Liver (tissue), 9 donors: ENCODE measurements around the gene DPM3. TPM values are rescaled to one million over a fixed set of nuclear protein-coding genes. Genes with fewer than 3 reads are reported as not detected.
A peak's percentile ranks its signal among the peaks of the same experiment; 100 is the strongest.

Experiments used
- DNase-seq: peaks from one replicate; pipeline ENCODE4 v3.0.0-alpha.2; 2017; ENCODE audit warnings: low spot score
- H3K27ac ChIP-seq, 2 donors: one replicate each; pipeline ENCODE4 v1.7.0; 2013; ENCODE audit warnings: inconsistent platforms in 2 of 2, low read length in 2 of 2, control low read depth in 1 of 2, low read depth in 1 of 2, mild to moderate bottlenecking in 1 of 2
- H3K27me3 ChIP-seq, 4 donors: one replicate each; pipeline versions ENCODE4 v1.6.1 to v1.7.0; 2013; ENCODE audit warnings: low read length in 3 of 4, inconsistent platforms in 1 of 4, mild to moderate bottlenecking in 1 of 4, moderate library complexity in 1 of 4; ENCODE audit not compliant: control insufficient read depth in 4 of 4, insufficient read depth in 4 of 4
- H3K36me3 ChIP-seq, 4 donors: one replicate each; pipeline versions ENCODE4 v1.6.1 to v1.7.0; 2013; ENCODE audit warnings: low read length in 3 of 4, mild to moderate bottlenecking in 3 of 4, low read depth in 1 of 4, moderate library complexity in 1 of 4; ENCODE audit not compliant: control insufficient read depth in 4 of 4, insufficient read depth in 3 of 4
- H3K4me1 ChIP-seq, 4 donors: one replicate each; pipeline versions ENCODE4 v1.6.1 to v1.7.0; 2013; ENCODE audit warnings: low read length in 3 of 4, mild to moderate bottlenecking in 3 of 4, moderate library complexity in 1 of 4; ENCODE audit not compliant: control insufficient read depth in 4 of 4, insufficient read depth in 4 of 4
- H3K4me3 ChIP-seq, 3 donors: one replicate each; pipeline versions ENCODE4 v1.6.1 to v1.7.0; 2013; ENCODE audit warnings: low read length in 3 of 3, control low read depth in 1 of 3, low read depth in 1 of 3, mild to moderate bottlenecking in 1 of 3
- H3K9ac ChIP-seq, 2 donors: one replicate each; pipeline ENCODE4 v1.7.0; 2013; ENCODE audit warnings: low read length in 2 of 2, mild to moderate bottlenecking in 2 of 2, moderate library complexity in 2 of 2, control low read depth in 1 of 2, low read depth in 1 of 2
- H3K9me3 ChIP-seq, 4 donors: one replicate each; pipeline versions ENCODE4 v1.6.1 to v1.7.0; 2013; ENCODE audit warnings: low read length in 3 of 4; ENCODE audit not compliant: control insufficient read depth in 4 of 4
- ATF3 ChIP-seq: IDR thresholded peaks from 2 replicates; pipeline ENCODE4 v1.6.1; 2016; ENCODE audit warnings: antibody characterized with exemption
- CTCF ChIP-seq: fragments of 150-350 bp; IDR thresholded peaks from 2 replicates; pipeline ENCODE4 v1.5.1; 2017; ENCODE audit warnings: improper control_type of control experiment, low read depth, low read length; ENCODE audit not compliant: missing input control
- EGR1 ChIP-seq, 2 donors: IDR thresholded peaks; 2 replicates each; pipeline ENCODE4 v1.6.1; 2016 to 2018; ENCODE audit warnings: antibody characterized with exemption in 2 of 2, low read depth in 2 of 2
- FOXA1 ChIP-seq: IDR thresholded peaks from 2 replicates; pipeline ENCODE4 v1.6.1; 2016; ENCODE audit warnings: antibody characterized with exemption
- FOXA2 ChIP-seq: IDR thresholded peaks from 2 replicates; pipeline ENCODE4 v1.6.1; 2016; ENCODE audit warnings: antibody characterized with exemption
- GABPA ChIP-seq, 2 donors: IDR thresholded peaks in 1 of 2; conservative IDR thresholded peaks in 1 of 2; 2 replicates each; pipeline ENCODE4 v1.6.1; 2016; ENCODE audit warnings: antibody characterized with exemption in 2 of 2, mild to moderate bottlenecking in 1 of 2, moderate library complexity in 1 of 2
- HNF4A ChIP-seq, 2 donors: conservative IDR thresholded peaks; 2 replicates each; pipeline ENCODE4 v1.6.1; 2016; ENCODE audit warnings: antibody characterized with exemption in 2 of 2, mild to moderate bottlenecking in 2 of 2
- HNF4G ChIP-seq: IDR thresholded peaks from 2 replicates; pipeline ENCODE4 v1.6.1; 2016; ENCODE audit warnings: antibody characterized with exemption
- JUND ChIP-seq, 2 donors: IDR thresholded peaks; 2 replicates each; pipeline ENCODE4 v1.6.1; 2016; ENCODE audit warnings: antibody characterized with exemption in 2 of 2
- NR2F2 ChIP-seq: IDR thresholded peaks from 2 replicates; pipeline ENCODE4 v1.6.1; 2016; ENCODE audit warnings: antibody characterized with exemption
- RAD21 ChIP-seq, 2 donors: IDR thresholded peaks; 2 replicates each; pipeline ENCODE4 v1.6.1; 2016; ENCODE audit warnings: antibody characterized with exemption in 2 of 2, mild to moderate bottlenecking in 2 of 2
- RXRA ChIP-seq, 2 donors: IDR thresholded peaks; 2 replicates each; pipeline ENCODE4 v1.6.1; 2017 to 2018; ENCODE audit warnings: antibody characterized with exemption in 2 of 2, mild to moderate bottlenecking in 1 of 2
- SP1 ChIP-seq: IDR thresholded peaks from 2 replicates; pipeline ENCODE4 v1.6.1; 2018; ENCODE audit warnings: antibody characterized with exemption, mild to moderate bottlenecking
- TAF1 ChIP-seq: conservative IDR thresholded peaks from 2 replicates; pipeline ENCODE4 v1.6.1; 2016; ENCODE audit warnings: antibody characterized with exemption, mild to moderate bottlenecking
- YY1 ChIP-seq: IDR thresholded peaks from 2 replicates; pipeline ENCODE4 v1.6.1; 2016; ENCODE audit warnings: antibody characterized with exemption, mild to moderate bottlenecking
- WGBS: extraction: QIAGEN DNeasy Blood & Tissue Kit; methylation state at CpG from one replicate; pipeline ENCODE4 v1.1.7; 2013; 5-methylcytosine and 5-hydroxymethylcytosine counted together
- polyA plus RNA-seq, 2 donors: library from polyadenylated mRNA; stranded (reverse) in 1 of 2; unstranded in 1 of 2; fragments of 200-250 nt in 1 of 2; fragments of >200 nt in 1 of 2; fragmentation: Nextera tagmentation in 1 of 2; extraction: Ambion mirVana in 1 of 2; gene quantifications; one replicate each; pipeline versions ENCODE4 v1.2.1 to v1.2.3, GENCODE V29; 2013 to 2015
- total RNA-seq, 2 donors: library from RNA; depleted of rRNA; stranded (reverse); fragments of >200 nt; gene quantifications; one replicate each; pipeline ENCODE4 v1.2.3, GENCODE V29; 2014
- TF ChIP-seq, protein P1 (sequence below): IDR thresholded peaks from 2 replicates; pipeline ENCODE4 v1.6.1; 2016; ENCODE audit warnings: antibody characterized with exemption
- TF ChIP-seq, protein P2 (sequence below): IDR thresholded peaks from 2 replicates; pipeline ENCODE4 v1.6.1; 2016; ENCODE audit warnings: antibody characterized with exemption, mild to moderate bottlenecking
- TF ChIP-seq, protein P3 (sequence below): IDR thresholded peaks from 2 replicates; pipeline ENCODE4 v1.6.1; 2016; ENCODE audit warnings: antibody characterized with exemption
- donor health status: healthy.
- donor health status: healthy.
- donor health status: healthy.
- donor health status: healthy.
- donor health status: healthy.

DPM3 gene
- total and polyA plus RNA-seq, 4 donors: 27.3 to 134 (median 69.1) TPM

DNA sequence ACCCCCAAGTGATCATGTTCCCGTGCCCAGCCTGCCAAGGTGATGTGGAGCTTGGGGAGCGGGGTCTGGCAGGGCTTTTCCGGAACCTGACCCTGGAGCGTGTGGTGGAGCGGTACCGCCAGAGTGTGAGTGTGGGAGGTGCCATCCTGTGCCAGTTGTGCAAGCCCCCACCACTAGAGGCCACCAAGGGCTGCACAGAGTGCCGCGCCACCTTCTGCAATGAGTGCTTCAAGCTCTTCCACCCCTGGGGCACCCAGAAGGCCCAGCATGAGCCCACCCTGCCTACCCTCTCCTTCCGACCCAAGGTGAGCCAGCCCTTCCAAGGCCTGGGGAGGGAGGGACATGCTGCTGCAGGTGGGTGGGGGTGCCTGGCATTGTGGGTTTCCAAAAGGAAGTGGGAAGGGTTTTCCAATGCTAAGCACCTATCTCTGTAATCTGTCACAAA lies 35.6 kb upstream of the DPM3 start:
- peak; percentile 30 for DNase-seq
- Histone ChIP-seq H3K4me3 (no peak overlapping the region), H3K36me3 (no peaks in the 10 kb centered on the region), H3K9ac (no peak overlapping the region), H3K4me1 (peaks cover 0 to 10% (median 7%) of the 10 kb centered on the region in 4 donors), H3K9me3 (no peaks in the 10 kb centered on the region), H3K27me3 (peaks cover 0 to 3% (median 0%) of the 10 kb centered on the region in 4 donors), H3K27ac (no peak overlapping the region)
- TF ChIP-seq HNF4A (conservative IDR thresholded peaks at IDR 0.05) (no peak), RXRA (IDR thresholded peaks at IDR 0.05) (no peak), HNF4G (no peak), RAD21 (IDR thresholded peaks at IDR 0.05) (no peak), CTCF (no peak), TAF1 (no peak), GABPA (IDR thresholded peaks at IDR 0.05 in 1 of 2, conservative IDR thresholded peaks at IDR 0.05 in 1 of 2) (no peak), JUND (IDR thresholded peaks at IDR 0.05) (no peak), ATF3 (no peak), SP1 (no peak), NR2F2 (no peak), FOXA2 (no peak), YY1 (no peak), EGR1 (IDR thresholded peaks at IDR 0.05; ENCODE audit: low read depth in 2 of 2) (no peak), FOXA1 (no peak)
- TF ChIP-seq, protein P1, sequence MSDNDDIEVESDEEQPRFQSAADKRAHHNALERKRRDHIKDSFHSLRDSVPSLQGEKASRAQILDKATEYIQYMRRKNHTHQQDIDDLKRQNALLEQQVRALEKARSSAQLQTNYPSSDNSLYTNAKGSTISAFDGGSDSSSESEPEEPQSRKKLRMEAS: no peak
- TF ChIP-seq, protein P2, sequence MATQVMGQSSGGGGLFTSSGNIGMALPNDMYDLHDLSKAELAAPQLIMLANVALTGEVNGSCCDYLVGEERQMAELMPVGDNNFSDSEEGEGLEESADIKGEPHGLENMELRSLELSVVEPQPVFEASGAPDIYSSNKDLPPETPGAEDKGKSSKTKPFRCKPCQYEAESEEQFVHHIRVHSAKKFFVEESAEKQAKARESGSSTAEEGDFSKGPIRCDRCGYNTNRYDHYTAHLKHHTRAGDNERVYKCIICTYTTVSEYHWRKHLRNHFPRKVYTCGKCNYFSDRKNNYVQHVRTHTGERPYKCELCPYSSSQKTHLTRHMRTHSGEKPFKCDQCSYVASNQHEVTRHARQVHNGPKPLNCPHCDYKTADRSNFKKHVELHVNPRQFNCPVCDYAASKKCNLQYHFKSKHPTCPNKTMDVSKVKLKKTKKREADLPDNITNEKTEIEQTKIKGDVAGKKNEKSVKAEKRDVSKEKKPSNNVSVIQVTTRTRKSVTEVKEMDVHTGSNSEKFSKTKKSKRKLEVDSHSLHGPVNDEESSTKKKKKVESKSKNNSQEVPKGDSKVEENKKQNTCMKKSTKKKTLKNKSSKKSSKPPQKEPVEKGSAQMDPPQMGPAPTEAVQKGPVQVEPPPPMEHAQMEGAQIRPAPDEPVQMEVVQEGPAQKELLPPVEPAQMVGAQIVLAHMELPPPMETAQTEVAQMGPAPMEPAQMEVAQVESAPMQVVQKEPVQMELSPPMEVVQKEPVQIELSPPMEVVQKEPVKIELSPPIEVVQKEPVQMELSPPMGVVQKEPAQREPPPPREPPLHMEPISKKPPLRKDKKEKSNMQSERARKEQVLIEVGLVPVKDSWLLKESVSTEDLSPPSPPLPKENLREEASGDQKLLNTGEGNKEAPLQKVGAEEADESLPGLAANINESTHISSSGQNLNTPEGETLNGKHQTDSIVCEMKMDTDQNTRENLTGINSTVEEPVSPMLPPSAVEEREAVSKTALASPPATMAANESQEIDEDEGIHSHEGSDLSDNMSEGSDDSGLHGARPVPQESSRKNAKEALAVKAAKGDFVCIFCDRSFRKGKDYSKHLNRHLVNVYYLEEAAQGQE: no peak
- TF ChIP-seq, protein P3, sequence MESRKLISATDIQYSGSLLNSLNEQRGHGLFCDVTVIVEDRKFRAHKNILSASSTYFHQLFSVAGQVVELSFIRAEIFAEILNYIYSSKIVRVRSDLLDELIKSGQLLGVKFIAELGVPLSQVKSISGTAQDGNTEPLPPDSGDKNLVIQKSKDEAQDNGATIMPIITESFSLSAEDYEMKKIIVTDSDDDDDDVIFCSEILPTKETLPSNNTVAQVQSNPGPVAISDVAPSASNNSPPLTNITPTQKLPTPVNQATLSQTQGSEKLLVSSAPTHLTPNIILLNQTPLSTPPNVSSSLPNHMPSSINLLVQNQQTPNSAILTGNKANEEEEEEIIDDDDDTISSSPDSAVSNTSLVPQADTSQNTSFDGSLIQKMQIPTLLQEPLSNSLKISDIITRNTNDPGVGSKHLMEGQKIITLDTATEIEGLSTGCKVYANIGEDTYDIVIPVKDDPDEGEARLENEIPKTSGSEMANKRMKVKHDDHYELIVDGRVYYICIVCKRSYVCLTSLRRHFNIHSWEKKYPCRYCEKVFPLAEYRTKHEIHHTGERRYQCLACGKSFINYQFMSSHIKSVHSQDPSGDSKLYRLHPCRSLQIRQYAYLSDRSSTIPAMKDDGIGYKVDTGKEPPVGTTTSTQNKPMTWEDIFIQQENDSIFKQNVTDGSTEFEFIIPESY: no peak
- WGBS: 89% methylated on average over 9 of the region's 9 CpGs
